ENCODE data around the gene MTG1.

GRCh38 chr10:133361773-133362441 is 32.0 kb upstream of the MTG1 start:
- TF ChIP-seq EZH2 (IDR thresholded peaks at IDR 0.05; ENCODE audit: borderline replicate concordance, insufficient read depth, low read depth, low read length, poor library complexity, severe bottlenecking) (no peak), CTCF (IDR thresholded peaks at IDR 0.05) (no peak)

All from B cell (primary cell).